Loucy (cell line): ENCODE data around the gene ETS1.

Source experiments
- CTCF ChIP-seq: fragments of 200-600 bp; sonication (generic); conservative IDR thresholded peaks from 2 replicates; pipeline ENCODE4 v1.5.1; 2014; ENCODE audit warnings: mild to moderate bottlenecking, antibody characterized with exemption, low read length
- EZH2phosphoT487 ChIP-seq: fragments of 200-600 bp; IDR thresholded peaks from 2 replicates; pipeline ENCODE4 v1.6.1; 2018; ENCODE audit warnings: antibody characterized with exemption, mild to moderate bottlenecking, moderate library complexity, borderline replicate concordance

DNA sequence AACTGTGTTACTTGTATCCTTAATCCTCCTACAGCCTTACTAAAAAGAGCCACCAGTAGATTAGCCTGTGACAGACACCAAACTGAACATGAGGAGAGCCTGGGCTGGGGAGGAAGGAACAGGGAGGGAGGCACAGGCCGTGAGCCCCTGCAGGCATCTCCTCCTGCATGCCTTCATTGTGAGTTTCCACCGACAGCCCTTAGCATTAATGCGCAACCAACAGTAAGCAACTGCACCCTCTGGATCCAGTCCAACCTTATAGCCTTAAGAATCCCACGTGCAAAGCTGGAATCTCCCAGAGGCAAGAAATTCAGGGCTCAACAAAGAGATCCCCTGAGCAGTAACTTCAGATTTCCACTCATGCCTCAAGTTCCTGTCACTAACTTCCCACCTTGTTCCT, 84.6 kb downstream of the ETS1 start:
- no peak for TF ChIP-seq CTCF
- TF ChIP-seq EZH2phosphoT487, result no peak
